Bronchial epithelial cell (primary cell): ENCODE data around the gene TRIM22. TPM values are rescaled to one million over a fixed set of nuclear protein-coding genes. Genes with fewer than 3 reads are reported as not detected.

Experiments
- DNase-seq: peaks from one replicate; pipeline ENCODE4 v3.0.0-alpha.2; 2010; ENCODE audit warnings: low read depth
- FAIRE-seq: peaks from 2 replicates; lab custom pipeline; 2011; peaks lifted over from hg19 to GRCh38; lab: Jason Lieb, UNC
- H3K27me3 ChIP-seq: 2 replicates; pipeline ENCODE4 v1.5.1; 2011; ENCODE audit warnings: low read length; ENCODE audit not compliant: control insufficient read depth, insufficient read depth
- H3K36me3 ChIP-seq: 2 replicates; pipeline ENCODE4 v1.5.1; 2011; ENCODE audit warnings: low read length; ENCODE audit not compliant: control insufficient read depth, insufficient read depth
- H3K4me3 ChIP-seq: 2 replicates; pipeline ENCODE4 v1.5.1; 2011; ENCODE audit warnings: mild to moderate bottlenecking, low read depth, low read length, control low read depth
- CTCF ChIP-seq: IDR thresholded peaks from 2 replicates; pipeline ENCODE4 v1.5.1; 2011; ENCODE audit warnings: mild to moderate bottlenecking, moderate library complexity, low read length, control low read depth, inconsistent platforms; ENCODE audit not compliant: insufficient read depth, severe bottlenecking
- total RNA-seq: library from RNA; depleted of rRNA; stranded (reverse); fragments of >200 nt; gene quantifications from 2 replicates; pipeline ENCODE4 v1.2.1, GENCODE V29; 2014

TRIM22 gene
- total RNA-seq, 1 donor from 2014 or later = 11.1 TPM

DNA sequence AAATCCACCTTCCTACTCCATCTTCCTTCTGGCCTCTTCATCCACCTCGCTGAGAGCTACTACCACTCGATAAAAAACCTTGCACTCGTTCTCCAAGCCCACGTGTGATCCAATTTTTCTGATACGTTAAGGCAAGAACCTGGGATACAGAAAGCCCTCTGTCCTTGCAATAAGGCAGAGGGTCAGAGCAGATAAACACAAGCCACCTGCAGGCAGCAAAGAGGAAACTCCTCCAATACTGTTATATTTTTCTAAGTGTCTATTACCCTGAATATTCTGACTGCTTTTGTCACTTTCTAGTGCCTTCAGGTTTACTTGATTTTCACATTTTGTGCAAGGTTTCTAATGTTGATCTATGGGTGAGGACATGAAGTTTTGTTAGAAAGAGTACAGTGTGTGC, 31.3 kb upstream of the TRIM22 start:
- no peak overlapping the region for H3K4me3 ChIP-seq
- TF ChIP-seq CTCF = no peak
- H3K27me3 ChIP-seq = no peaks in the 10 kb centered on the region
- no peaks in the 10 kb centered on the region for H3K36me3 ChIP-seq
- DNase-seq (no peak), FAIRE-seq (no peak)

GRCh38 chr11:5663511-5663910, 26.1 kb upstream of the TRIM22 start:
- Histone ChIP-seq H3K36me3 (no peaks in the 10 kb centered on the region), H3K4me3 (no peak overlapping the region), H3K27me3 (no peaks in the 10 kb centered on the region)
- TF ChIP-seq CTCF = no peak
- DNase-seq = no peak
- FAIRE-seq = no peak

GRCh38 chr11:5665051-5665570, 24.5 kb upstream of the TRIM22 start:
- H3K27me3 ChIP-seq = no peaks in the 10 kb centered on the region
- no peak overlapping the region for H3K4me3 ChIP-seq
- FAIRE-seq (no peak), DNase-seq (no peak)
- no peaks in the 10 kb centered on the region for H3K36me3 ChIP-seq
- TF ChIP-seq CTCF = no peak

DNA sequence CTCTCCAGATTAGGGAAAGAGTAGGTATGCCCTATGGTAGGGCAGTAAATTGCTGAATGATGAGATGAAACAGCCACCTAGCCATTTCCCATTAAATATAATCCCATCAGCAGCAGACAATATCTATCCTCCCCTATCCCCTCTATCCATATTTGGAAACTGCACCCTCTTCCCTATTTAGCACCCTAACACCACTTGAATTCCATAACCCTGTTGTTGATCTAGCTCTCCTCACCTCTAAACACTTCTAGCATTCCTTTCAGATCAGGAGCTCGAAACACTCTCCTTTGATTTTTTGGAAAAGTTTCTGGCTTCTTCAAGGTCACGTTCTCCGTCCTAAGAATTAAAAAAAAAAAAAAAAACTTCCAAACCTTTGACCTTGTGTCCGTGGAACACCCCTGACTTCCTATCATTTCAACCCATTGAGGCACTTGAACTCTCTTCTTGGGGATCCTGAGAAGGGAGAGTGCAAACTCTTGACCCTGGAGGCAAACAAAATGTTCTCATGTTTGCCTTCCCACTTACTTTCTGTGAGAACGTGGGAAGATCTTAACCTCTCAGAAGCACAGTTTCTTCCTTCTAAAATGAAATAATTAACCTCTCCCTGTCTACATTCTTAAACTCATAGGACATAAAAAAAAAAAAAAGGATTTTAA, 23.7 kb upstream of the TRIM22 start:
- Histone ChIP-seq H3K4me3 (no peak overlapping the region), H3K36me3 (no peaks in the 10 kb centered on the region), H3K27me3 (no peaks in the 10 kb centered on the region)
- no peak for FAIRE-seq
- TF ChIP-seq CTCF = no peak
- no peak for DNase-seq

GRCh38 chr11:5666402-5666793, 23.2 kb upstream of the TRIM22 start:
- Histone ChIP-seq H3K4me3 (no peak overlapping the region), H3K36me3 (no peaks in the 10 kb centered on the region), H3K27me3 (no peaks in the 10 kb centered on the region)
- DNase-seq (no peak), FAIRE-seq (no peak)
- TF ChIP-seq CTCF = no peak

DNA sequence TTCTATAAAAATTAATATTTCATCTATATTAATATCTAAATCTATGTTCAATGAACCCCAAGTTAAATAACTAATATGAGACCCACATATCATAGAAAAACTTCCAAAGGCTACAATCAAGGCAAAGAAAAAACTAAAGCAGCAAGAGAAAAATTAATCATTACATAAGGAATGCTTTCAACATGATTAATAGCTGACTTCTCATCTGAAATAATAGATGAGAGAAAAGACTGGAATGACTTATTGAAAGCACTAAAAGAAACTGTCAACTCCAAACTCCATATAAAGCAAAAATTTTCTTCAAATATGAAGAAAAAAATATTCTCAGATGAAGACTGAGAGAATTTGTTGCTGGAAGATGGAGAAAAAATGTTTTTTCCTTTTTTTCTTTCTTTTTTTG, 17.8 kb upstream of the TRIM22 start:
- Histone ChIP-seq H3K27me3 (no peaks in the 10 kb centered on the region), H3K36me3 (no peaks in the 10 kb centered on the region), H3K4me3 (no peak overlapping the region)
- no peak for TF ChIP-seq CTCF
- no peak for FAIRE-seq
- DNase-seq = no peak
